HG03025 (cell line): ENCODE data around the gene AP3S2.
"Not testable (repeated sequence)": the region's sequence is repeated elsewhere in the genome, so short reads cannot be mapped to it uniquely, and the experiment has no call there.

Source experiments
- ATAC-seq: cut with Tn5 transposase; IDR thresholded peaks from one replicate; pipeline ENCODE4 v1.9.1; 2021; ENCODE audit warnings: mild to moderate bottlenecking, moderate library complexity; ENCODE audit not compliant: unreplicated experiment, low FRiP score

AP3S2 gene

DNA sequence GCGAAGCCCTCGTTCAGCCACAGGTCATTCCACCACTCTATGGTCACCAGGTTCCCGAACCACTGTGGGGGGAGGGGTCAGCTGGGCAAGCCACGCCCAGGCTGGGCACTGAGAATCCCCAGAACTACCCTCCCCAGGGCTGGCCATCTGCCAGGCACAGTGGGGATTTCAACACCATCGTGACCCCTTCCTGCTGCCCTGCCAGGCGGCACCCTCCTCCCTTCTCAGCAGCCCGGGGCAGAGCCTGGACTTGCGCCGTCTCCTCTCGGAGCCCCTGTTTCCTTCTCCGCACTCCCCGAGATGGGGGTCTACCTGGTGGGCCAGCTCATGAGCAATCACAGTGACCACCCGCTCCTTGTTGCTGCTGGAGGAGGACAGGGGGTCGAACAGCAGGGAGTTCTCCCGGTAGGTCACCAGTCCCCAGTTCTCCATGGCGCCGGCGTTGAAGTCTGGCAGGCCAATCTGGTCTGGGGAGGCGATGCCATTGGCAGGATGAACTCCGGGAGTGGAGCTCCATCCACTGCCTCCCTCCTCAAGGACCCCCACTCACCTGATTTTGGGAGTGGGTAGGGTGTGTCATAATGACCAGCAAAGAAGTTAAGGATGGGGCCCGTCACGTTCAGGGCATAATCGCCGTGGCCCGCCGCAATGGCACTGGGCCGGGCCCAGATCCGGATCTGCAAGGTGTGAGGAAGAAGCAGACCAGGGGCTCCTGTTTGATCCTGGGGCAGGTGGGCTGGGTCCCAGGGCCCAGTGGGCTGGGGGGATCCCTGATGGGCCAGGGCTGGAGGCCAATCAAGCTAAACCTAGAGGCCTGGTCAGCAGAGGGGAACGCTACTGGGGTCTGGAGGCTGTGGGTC lies 89.6 kb downstream of the AP3S2 start:
- no peak for ATAC-seq

GRCh38 chr15:89802986-89803824 lies 90.6 kb downstream of the AP3S2 start:
- no peak for ATAC-seq

GRCh38 chr15:89802231-89802928 lies 91.4 kb downstream of the AP3S2 start:
- no peak for ATAC-seq

GRCh38 chr15:89801471-89802195 lies 92.2 kb downstream of the AP3S2 start:
- ATAC-seq = no peak

DNA sequence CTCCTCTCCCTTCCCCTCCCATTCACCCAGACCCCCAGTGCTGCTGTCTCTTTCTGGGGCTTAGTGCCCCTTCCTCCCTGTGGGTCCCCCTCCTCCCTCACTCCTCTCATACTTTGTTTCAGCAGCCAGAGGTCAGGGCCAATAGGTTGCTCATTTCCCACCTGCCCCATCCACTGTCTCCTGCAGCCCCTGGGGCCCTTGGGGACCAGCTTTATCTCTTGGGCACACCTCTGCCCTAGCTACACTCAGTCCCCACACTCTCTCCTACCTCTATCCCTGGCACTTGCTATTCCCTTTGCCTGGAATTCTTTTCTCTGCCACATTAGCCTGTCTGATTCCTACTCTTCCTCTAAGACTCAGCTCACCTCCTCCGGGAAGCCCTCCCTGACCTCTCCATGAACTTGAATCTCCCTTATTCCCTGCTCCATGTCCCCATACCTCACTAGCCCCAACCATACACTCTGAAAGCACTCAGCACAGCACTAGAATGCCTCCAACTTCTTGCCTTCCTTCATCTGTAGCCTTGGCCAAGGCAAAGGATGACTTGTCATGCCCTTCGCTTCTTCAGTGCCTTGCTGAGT lies 93.8 kb downstream of the AP3S2 start:
- ATAC-seq = no peak

DNA sequence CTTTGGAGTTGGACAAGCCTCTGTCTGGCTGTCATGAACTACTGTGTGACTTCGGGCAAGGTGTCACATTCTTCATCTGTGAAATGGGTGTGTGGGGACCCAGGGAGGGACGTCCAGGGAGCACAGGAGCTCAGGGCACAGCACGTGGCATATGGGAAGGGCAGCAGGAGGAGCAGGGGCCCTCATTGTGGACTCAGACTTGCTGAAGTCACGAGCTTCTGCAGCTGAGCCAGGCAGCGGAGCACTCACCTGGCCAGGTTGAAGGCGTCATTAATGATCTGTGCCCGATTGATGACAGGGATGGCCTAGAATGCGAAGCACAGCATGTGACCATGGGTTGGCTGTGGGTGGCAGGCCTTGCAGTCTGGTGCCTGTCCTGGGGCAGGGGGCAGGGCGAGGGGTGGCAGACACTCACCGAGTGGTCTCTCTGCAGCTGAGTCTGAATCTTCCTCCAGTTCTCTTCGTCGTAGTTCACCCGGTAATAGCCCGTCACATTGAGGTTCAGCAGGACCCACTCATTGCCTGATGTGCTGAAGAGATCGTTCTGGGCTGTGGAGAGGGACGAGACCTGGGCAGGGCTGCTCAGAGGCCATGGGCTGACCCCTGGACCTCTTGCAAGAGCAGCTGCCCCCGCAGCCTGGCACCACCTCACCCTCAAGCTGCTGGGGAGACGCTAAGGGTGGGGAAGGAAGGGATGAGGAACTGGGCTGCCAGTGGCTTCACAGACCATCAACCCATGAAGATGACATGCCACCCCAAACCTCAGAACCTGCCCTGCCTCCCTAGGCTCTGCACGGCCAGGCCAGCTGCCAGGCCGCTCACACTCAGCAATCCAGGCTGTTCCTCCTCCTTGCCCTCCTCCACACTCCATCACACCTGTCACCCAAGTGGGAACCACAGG lies 94.5 kb downstream of the AP3S2 start:
- no peak for ATAC-seq

GRCh38 chr15:89797678-89798201 lies 96.1 kb downstream of the AP3S2 start:
- no peak for ATAC-seq

DNA sequence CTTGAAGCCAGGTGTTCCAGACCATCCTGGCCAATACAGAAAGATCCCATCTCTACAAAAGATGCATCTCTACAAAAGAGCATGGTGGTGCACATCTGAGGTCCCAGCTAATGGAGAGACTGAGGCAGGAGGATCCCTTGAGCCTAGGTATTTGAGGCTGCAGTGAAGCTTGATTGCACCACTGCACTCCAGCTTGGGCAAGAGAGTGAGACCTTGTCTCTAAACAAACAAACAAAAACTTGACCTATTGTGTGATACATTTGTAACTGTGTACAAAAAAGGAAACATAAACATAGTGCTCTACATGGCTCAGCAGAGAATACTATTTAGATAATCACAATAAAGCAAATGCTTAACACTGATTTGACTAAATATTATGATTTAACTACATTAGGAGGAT lies 97.8 kb downstream of the AP3S2 start:
- no peak for ATAC-seq

- ATAC-seq = no peak
Observed at GRCh38 chr15:89794627-89795241, 99.1 kb downstream of the AP3S2 start.

DNA sequence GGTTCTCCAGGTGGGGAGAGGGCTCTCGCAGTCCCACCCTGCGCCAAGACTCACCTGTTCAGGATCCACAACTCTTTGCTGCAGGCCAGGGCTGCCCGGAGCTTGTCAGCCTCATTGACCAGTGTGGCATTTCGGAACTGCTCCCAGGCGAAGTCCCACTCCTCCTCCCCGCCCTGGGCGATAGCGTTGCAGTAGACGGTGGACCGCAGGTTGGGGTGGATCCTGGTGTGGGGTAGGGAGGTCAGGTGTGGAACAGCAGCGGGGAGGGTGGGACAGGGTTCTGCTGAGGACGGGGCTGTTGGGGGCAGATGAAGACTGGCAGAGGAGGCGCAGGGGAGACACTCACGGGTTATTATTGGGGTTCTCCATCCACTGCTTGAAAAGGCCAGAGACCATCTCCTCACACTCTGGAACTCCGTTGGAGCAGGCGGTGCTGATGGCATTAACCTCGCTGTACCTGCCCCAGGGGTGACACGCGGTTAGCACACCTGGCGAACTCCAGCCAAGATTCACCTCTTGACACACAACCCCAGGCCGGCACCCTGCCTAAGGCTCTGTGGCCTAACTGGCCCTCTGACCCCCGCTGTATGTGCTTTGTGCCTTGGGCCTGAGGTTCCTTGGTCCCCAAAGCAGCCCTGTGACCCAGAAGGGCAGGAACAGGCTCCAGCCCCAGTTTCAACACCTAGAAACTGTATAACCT lies 101.5 kb downstream of the AP3S2 start:
- ATAC-seq = no peak

GRCh38 chr15:89790661-89791060 lies 103.1 kb downstream of the AP3S2 start:
- ATAC-seq = no peak

GRCh38 chr15:89790206-89790605 lies 103.6 kb downstream of the AP3S2 start:
- ATAC-seq = no peak

GRCh38 chr15:89788585-89788984 lies 105.2 kb downstream of the AP3S2 start:
- ATAC-seq = not testable (repeated sequence)

DNA sequence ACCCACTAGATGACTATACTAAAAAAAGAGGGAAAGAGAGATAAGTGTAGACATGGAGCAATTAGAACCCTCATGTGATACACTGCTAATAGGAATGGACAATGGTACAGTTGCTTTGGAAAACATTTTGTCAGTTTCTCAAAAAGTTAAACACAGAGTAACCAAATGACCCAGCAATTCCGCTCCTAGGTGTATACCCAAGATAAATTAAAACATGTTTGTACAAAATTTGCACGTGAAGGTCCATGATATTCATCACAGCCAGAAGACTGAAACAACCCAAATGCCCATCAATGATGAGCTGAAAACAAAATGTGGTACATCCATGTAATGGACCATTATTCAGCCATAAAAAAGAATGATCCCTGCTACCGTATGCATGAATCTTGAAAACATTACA lies 105.8 kb downstream of the AP3S2 start:
- no peak for ATAC-seq

DNA sequence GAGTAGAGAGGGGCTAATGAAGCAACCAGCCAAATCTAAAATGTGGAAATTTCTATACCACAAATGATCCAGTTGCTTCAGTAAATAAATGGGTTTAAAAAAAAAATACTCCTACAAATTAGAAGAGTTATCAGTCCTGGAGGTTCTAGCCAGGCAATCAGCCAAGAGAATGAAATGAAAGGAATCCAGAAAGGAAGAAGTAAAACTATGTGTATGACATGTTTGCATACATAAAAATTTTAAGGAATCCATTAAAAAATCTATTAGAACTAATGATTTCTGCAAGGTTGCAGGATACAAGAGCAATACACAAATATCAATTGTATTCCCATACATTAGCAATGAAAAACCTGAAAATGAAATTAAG lies 108.0 kb downstream of the AP3S2 start:
- no peak for ATAC-seq

- ATAC-seq = no peak
Observed at GRCh38 chr15:89785064-89785773, 108.6 kb downstream of the AP3S2 start.

DNA sequence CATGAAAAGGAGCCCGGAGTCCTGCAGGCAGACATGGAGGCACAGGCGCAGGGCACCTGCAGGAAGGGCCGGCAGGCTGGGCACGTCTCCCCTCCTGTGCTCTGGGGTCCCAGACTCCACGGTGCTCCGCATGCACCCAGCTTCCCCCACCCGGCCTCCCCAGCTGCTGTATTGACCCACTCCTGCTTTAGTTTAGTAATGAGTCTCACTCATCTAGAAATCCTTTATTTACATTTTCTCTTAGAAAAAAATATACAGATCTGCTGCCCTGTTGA lies 109.2 kb downstream of the AP3S2 start:
- no peak for ATAC-seq
